Activated CD4-positive, alpha-beta T cell treated with anti-CD3 and anti-CD28 coated beads, Interleukin-2, amount 50 U/mL, for 4 hours (primary cell): ENCODE data around the gene SERPINA12.
A peak's percentile ranks its signal among the peaks of the same experiment; 100 is the strongest.
"Not testable (repeated sequence)": the region's sequence is repeated elsewhere in the genome, so short reads cannot be mapped to it uniquely, and the experiment has no call there.

Experiments used
- DNase-seq, 2 experiments: peaks; one replicate each; pipeline ENCODE4 v3.0.0-alpha.2; 2020

The SERPINA12 gene

GRCh38 chr14:94485944-94486841 is 23.1 kb downstream of the SERPINA12 start:
- peak in 1 of 2 experiments; percentile 12 for DNase-seq

- DNase-seq, result no peak
Observed at GRCh38 chr14:94484481-94484880, 24.8 kb downstream of the SERPINA12 start.

GRCh38 chr14:94483729-94484275 is 25.5 kb downstream of the SERPINA12 start:
- no peak for DNase-seq

GRCh38 chr14:94483071-94483451 is 26.2 kb downstream of the SERPINA12 start:
- no peak for DNase-seq

GRCh38 chr14:94482132-94483070 is 26.9 kb downstream of the SERPINA12 start:
- not testable (repeated sequence) for DNase-seq

- DNase-seq, result no peak
Observed at GRCh38 chr14:94481468-94482131, 27.7 kb downstream of the SERPINA12 start.

- no peak for DNase-seq
Observed at GRCh38 chr14:94480809-94481208, 28.5 kb downstream of the SERPINA12 start.

- no peak for DNase-seq
Observed at GRCh38 chr14:94478420-94478819, 30.8 kb downstream of the SERPINA12 start.

- DNase-seq, result no peak
Observed at GRCh38 chr14:94476023-94476422, 33.2 kb downstream of the SERPINA12 start, which contains the start of gene SERPINA9. TSS of gene SERPINA9 (minus strand) at chr14:94476197. CDS start at chr14:94469840, 6,357 bp downstream.

GRCh38 chr14:94474581-94475031 is 34.7 kb downstream of the SERPINA12 start:
- no peak for DNase-seq

GRCh38 chr14:94473666-94474410 is 35.4 kb downstream of the SERPINA12 start:
- DNase-seq, result no peak

- no peak for DNase-seq
Observed at GRCh38 chr14:94472842-94473241, 36.4 kb downstream of the SERPINA12 start.

- DNase-seq, result no peak
Observed at GRCh38 chr14:94471045-94471444, 38.2 kb downstream of the SERPINA12 start.

- no peak for DNase-seq
Observed at GRCh38 chr14:94470311-94470710, 39.0 kb downstream of the SERPINA12 start.

GRCh38 chr14:94469261-94469660 is 40.0 kb downstream of the SERPINA12 start:
- DNase-seq, result no peak

GRCh38 chr14:94467728-94468520 is 41.3 kb downstream of the SERPINA12 start:
- DNase-seq, result no peak

- no peak for DNase-seq
Observed at GRCh38 chr14:94466706-94467370, 42.4 kb downstream of the SERPINA12 start.

GRCh38 chr14:94465042-94465441 is 44.2 kb downstream of the SERPINA12 start:
- DNase-seq, result no peak

- DNase-seq, result no peak
Observed at GRCh38 chr14:94464290-94464689, 45.0 kb downstream of the SERPINA12 start.
